Measurements from ENCODE around the gene SCAI.

SCAI gene

GRCh38 chr9:125153712-125154367 lies 10.5 kb upstream of the SCAI start:
- Histone ChIP-seq H3K36me3 (ENCODE audit: control insufficient read depth, low read length) (peaks cover 59% of the 10 kb centered on the region), H3K9me3 (ENCODE audit: control insufficient read depth, insufficient read depth, low read length) (no peaks in the 10 kb centered on the region), H4K20me1 (ENCODE audit: control insufficient read depth, insufficient read depth, low read depth, low read length) (no peaks in the 10 kb centered on the region), H3F3A (ENCODE audit: control insufficient read depth, insufficient read depth) (no peaks in the 10 kb centered on the region), H3K79me2 (ENCODE audit: control insufficient read depth, low read length) (no peaks in the 10 kb centered on the region), H3K9me2 (replicated peaks; ENCODE audit: control insufficient read depth, low read length) (no peaks in the 10 kb centered on the region), H3K27me3 (ENCODE audit: control insufficient read depth, low read length) (no peaks in the 10 kb centered on the region), H3K4me1 (ENCODE audit: control insufficient read depth, low read length) (no peaks in the 10 kb centered on the region), H3K4me2 (ENCODE audit: low read length) (no peak overlapping the region), H3K4me3 (ENCODE audit: low read length) (no peak overlapping the region), H3K27ac (ENCODE audit: low read depth, low read length) (no peak overlapping the region)
- TF ChIP-seq EZH2phosphoT487 (IDR thresholded peaks at IDR 0.05; ENCODE audit: borderline replicate concordance, low read length) (no peak), CTCF (IDR thresholded peaks at IDR 0.05; ENCODE audit: low read depth, low read length, poor library complexity, severe bottlenecking) (no peak)

GRCh38 chr9:125151730-125152129 lies 8.4 kb upstream of the SCAI start:
- Histone ChIP-seq H4K20me1 (ENCODE audit: control insufficient read depth, insufficient read depth, low read depth, low read length) (no peaks in the 10 kb centered on the region), H3K4me2 (ENCODE audit: low read length) (no peak overlapping the region), H3K4me3 (ENCODE audit: low read length) (no peak overlapping the region), H3K36me3 (ENCODE audit: control insufficient read depth, low read length) (peaks cover 56% of the 10 kb centered on the region), H3K79me2 (ENCODE audit: control insufficient read depth, low read length) (no peaks in the 10 kb centered on the region), H3K4me1 (ENCODE audit: control insufficient read depth, low read length) (no peaks in the 10 kb centered on the region), H3K9me2 (replicated peaks; ENCODE audit: control insufficient read depth, low read length) (no peaks in the 10 kb centered on the region), H3K27me3 (ENCODE audit: control insufficient read depth, low read length) (no peaks in the 10 kb centered on the region), H3F3A (ENCODE audit: control insufficient read depth, insufficient read depth) (0 out of 2 replicates have a peak, but pooled peaks cover 4% of the 10 kb centered on the region), H3K27ac (ENCODE audit: low read depth, low read length) (no peak overlapping the region), H3K9me3 (ENCODE audit: control insufficient read depth, insufficient read depth, low read length) (no peaks in the 10 kb centered on the region)
- TF ChIP-seq EZH2phosphoT487 (IDR thresholded peaks at IDR 0.05; ENCODE audit: borderline replicate concordance, low read length) (no peak), CTCF (IDR thresholded peaks at IDR 0.05; ENCODE audit: low read depth, low read length, poor library complexity, severe bottlenecking) (no peak)

- Histone ChIP-seq H3K4me1 (ENCODE audit: control insufficient read depth, low read length) (no peaks in the 10 kb centered on the region), H3K36me3 (ENCODE audit: control insufficient read depth, low read length) (peaks cover 56% of the 10 kb centered on the region), H3K4me3 (ENCODE audit: low read length) (no peak overlapping the region), H3K4me2 (ENCODE audit: low read length) (no peak overlapping the region), H3K27ac (ENCODE audit: low read depth, low read length) (no peak overlapping the region), H3F3A (ENCODE audit: control insufficient read depth, insufficient read depth) (0 out of 2 replicates have a peak, but pooled peaks cover 4% of the 10 kb centered on the region), H3K27me3 (ENCODE audit: control insufficient read depth, low read length) (no peaks in the 10 kb centered on the region), H4K20me1 (ENCODE audit: control insufficient read depth, insufficient read depth, low read depth, low read length) (no peaks in the 10 kb centered on the region), H3K79me2 (ENCODE audit: control insufficient read depth, low read length) (no peaks in the 10 kb centered on the region), H3K9me2 (replicated peaks; ENCODE audit: control insufficient read depth, low read length) (no peaks in the 10 kb centered on the region), H3K9me3 (ENCODE audit: control insufficient read depth, insufficient read depth, low read length) (no peaks in the 10 kb centered on the region)
- no peak for TF ChIP-seq CTCF (IDR thresholded peaks at IDR 0.05; ENCODE audit: low read depth, low read length, poor library complexity, severe bottlenecking)
- TF ChIP-seq EZH2phosphoT487 (IDR thresholded peaks at IDR 0.05; ENCODE audit: borderline replicate concordance, low read length), result no peak
Measured at GRCh38 chr9:125150349-125151245, 7.3 kb upstream of the SCAI start.
